ENCODE results near the gene URI1.

DNA sequence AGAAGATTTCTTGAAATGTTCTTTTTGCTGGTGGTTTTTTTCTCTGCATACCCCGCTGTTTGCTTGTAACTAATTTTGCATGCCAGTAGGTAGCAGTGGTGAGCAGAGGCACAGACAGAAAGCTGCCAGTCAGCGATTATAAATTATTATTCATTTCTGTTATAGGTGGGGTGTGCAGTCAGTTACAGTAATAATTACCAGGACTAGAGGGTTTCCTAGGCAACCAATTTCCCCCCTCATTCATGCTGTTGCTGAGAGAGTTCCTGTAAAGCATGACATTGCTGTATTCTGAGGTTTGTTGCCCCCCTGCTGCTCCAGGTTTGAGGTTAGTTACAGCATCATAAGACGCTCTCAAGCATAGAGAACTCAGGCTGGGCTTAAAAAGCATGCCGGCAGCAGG, 104.5 kb downstream of the URI1 start:
- TF ChIP-seq, protein P1, sequence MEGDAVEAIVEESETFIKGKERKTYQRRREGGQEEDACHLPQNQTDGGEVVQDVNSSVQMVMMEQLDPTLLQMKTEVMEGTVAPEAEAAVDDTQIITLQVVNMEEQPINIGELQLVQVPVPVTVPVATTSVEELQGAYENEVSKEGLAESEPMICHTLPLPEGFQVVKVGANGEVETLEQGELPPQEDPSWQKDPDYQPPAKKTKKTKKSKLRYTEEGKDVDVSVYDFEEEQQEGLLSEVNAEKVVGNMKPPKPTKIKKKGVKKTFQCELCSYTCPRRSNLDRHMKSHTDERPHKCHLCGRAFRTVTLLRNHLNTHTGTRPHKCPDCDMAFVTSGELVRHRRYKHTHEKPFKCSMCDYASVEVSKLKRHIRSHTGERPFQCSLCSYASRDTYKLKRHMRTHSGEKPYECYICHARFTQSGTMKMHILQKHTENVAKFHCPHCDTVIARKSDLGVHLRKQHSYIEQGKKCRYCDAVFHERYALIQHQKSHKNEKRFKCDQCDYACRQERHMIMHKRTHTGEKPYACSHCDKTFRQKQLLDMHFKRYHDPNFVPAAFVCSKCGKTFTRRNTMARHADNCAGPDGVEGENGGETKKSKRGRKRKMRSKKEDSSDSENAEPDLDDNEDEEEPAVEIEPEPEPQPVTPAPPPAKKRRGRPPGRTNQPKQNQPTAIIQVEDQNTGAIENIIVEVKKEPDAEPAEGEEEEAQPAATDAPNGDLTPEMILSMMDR (conservative IDR thresholded peaks at IDR 0.05; ENCODE audit: low read length) = peak; percentile 79
- no peak for TF ChIP-seq EZH2phosphoT487 (IDR thresholded peaks at IDR 0.05; ENCODE audit: borderline replicate concordance, low read depth, low read length)
